Osteoblast (primary cell): ENCODE measurements around the gene TTK. TPM values are rescaled to one million over a fixed set of nuclear protein-coding genes. Genes with fewer than 3 reads are reported as not detected.
A peak's percentile ranks its signal among the peaks of the same experiment; 100 is the strongest.

Experiments used
- DNase-seq: peaks from one replicate; pipeline ENCODE4 v3.0.0; 2011; ENCODE audit warnings: low spot score, mixed read lengths; ENCODE audit not compliant: insufficient read length; ENCODE audit errors: missing footprints
- H2AFZ ChIP-seq: 2 replicates; pipeline ENCODE4 v1.6.0; 2011; ENCODE audit warnings: mild to moderate bottlenecking, low read length
- H3K27ac ChIP-seq: 2 replicates; pipeline ENCODE4 v1.5.1; 2011; ENCODE audit warnings: mild to moderate bottlenecking, low read depth, low read length, moderate library complexity
- H3K27me3 ChIP-seq: 2 replicates; pipeline ENCODE4 v1.6.0; 2012; ENCODE audit warnings: mild to moderate bottlenecking, control low read depth, inconsistent platforms, low read length, moderate library complexity; ENCODE audit not compliant: insufficient read depth
- H3K36me3 ChIP-seq: 2 replicates; pipeline ENCODE4 v1.5.1; 2011; ENCODE audit warnings: mild to moderate bottlenecking, low read length, control low read depth, moderate library complexity; ENCODE audit not compliant: insufficient read depth
- H3K4me1 ChIP-seq: 2 replicates; pipeline ENCODE4 v1.5.1; 2011; ENCODE audit warnings: mild to moderate bottlenecking, low read length, control low read depth, moderate library complexity; ENCODE audit not compliant: insufficient read depth
- H3K4me2 ChIP-seq: 2 replicates; pipeline ENCODE4 v1.6.0; 2011; ENCODE audit warnings: mild to moderate bottlenecking, low read length; ENCODE audit not compliant: insufficient read depth
- H3K4me3 ChIP-seq: fragments of 200-600 bp; sonication (generic); 3 replicates; pipeline ENCODE4 v1.5.1; 2012; ENCODE audit warnings: mild to moderate bottlenecking, low read length, inconsistent platforms; ENCODE audit not compliant: insufficient read depth
- H3K79me2 ChIP-seq: 2 replicates; pipeline ENCODE4 v1.6.0; 2012; ENCODE audit warnings: mild to moderate bottlenecking, low read length, control low read depth, inconsistent platforms; ENCODE audit not compliant: insufficient read depth
- H3K9me3 ChIP-seq: 2 replicates; pipeline ENCODE4 v1.5.1; 2011; ENCODE audit warnings: low read depth, low read length, control low read depth
- H4K20me1 ChIP-seq: 2 replicates; pipeline ENCODE4 v1.6.0; 2012; ENCODE audit warnings: mild to moderate bottlenecking, low read length, control low read depth; ENCODE audit not compliant: insufficient read depth
- total RNA-seq: library from RNA; depleted of rRNA; stranded (reverse); fragments of >200 nt; gene quantifications from 2 replicates; pipeline ENCODE4 v1.2.3, GENCODE V29; 2012
- TF ChIP-seq, protein P1 (sequence below): IDR thresholded peaks from 2 replicates; pipeline ENCODE4 v1.5.1; 2011; ENCODE audit warnings: mild to moderate bottlenecking, low read depth, low read length, moderate library complexity; ENCODE audit errors: extremely low read depth

TTK gene
- total RNA-seq: 4.0 and 4.4 TPM in 2 replicates

DNA sequence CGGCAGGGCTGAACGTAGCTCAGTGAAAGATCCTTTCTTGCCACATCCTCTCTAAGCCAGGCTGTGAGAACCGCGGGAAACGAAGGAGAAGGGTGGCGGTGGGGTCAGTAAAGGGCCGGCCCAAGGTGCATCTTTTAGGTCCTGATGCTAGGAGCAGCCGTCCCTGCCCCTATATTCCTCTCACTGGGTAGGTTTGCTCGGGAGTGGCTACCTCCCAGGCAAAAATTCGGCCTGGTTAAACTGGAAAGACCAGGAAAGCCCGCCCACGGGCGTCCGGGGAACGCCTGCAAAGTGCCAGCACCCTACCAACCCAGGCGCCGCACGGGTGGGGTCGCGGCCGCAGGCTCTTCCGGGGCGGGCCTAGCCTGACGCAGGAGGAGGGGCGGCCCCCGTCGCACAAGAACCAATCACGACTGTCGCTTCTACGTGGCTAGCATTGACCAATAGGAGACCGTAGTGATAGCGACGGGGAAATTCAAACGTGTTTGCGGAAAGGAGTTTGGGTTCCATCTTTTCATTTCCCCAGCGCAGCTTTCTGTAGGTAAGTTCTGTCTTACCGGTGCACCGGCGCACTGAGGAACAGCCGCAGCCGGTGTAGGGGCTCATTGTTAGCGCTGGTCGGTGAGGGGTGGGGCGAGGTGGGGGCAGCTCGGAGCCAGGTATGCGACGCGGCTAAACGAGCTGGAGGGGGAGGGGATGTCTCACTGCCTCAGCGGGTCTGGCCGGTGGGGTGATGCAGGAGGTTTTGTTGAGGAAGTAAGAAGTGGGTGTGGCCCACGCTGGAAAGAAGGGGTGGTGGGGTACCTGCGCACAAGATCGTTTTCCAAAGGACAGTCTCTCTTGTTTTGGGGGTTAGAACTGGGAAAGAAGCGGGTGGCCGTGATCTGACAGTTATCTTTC is at the start of gene TTK:
TSS of gene TTK (plus strand) at position 477 of the 900 bp plus-strand sequence. CDS start 1,195 bp downstream, outside the sequence.
- H3K36me3 ChIP-seq: no peaks in the 10 kb centered on the region
- peak within 1 kb of the TSS; percentile 91 for H3K4me2 ChIP-seq
- no peaks in the 10 kb centered on the region for H4K20me1 ChIP-seq
- peaks cover 18% of the 10 kb centered on the region for H3K4me1 ChIP-seq
- peak within 1 kb of the TSS; percentile 87 for H3K4me3 ChIP-seq
- TF ChIP-seq, protein P1, sequence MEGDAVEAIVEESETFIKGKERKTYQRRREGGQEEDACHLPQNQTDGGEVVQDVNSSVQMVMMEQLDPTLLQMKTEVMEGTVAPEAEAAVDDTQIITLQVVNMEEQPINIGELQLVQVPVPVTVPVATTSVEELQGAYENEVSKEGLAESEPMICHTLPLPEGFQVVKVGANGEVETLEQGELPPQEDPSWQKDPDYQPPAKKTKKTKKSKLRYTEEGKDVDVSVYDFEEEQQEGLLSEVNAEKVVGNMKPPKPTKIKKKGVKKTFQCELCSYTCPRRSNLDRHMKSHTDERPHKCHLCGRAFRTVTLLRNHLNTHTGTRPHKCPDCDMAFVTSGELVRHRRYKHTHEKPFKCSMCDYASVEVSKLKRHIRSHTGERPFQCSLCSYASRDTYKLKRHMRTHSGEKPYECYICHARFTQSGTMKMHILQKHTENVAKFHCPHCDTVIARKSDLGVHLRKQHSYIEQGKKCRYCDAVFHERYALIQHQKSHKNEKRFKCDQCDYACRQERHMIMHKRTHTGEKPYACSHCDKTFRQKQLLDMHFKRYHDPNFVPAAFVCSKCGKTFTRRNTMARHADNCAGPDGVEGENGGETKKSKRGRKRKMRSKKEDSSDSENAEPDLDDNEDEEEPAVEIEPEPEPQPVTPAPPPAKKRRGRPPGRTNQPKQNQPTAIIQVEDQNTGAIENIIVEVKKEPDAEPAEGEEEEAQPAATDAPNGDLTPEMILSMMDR: no peak
- H3K27ac ChIP-seq: peak within 1 kb of the TSS; percentile 90
- no peaks in the 10 kb centered on the region for H3K27me3 ChIP-seq
- H2AFZ ChIP-seq: peak within 1 kb of the TSS; percentile 97
- no peaks in the 10 kb centered on the region for H3K9me3 ChIP-seq
- H3K79me2 ChIP-seq: peaks cover 26% of the 10 kb centered on the region
- DNase-seq: peak; percentile 98

DNA sequence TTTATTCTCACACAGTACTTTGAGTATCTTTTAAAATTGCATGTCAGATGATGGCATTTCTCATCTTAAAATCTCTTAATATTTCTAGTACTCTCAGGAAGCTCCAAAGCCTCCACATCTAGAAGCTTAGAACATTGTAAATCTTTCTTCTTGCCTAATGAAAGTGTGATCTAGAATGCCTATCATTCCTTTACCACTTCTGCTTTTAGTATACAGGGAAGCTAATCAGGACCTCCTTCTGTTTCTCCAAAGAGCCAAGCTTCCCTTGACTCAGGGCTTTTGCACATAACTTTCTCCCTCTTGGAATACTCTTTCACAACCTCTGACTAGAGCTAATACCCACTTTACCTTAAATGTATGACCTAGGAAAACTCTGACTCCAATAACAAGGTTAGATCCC is 49.6 kb upstream of the TTK start:
- TF ChIP-seq, protein P1: no peak
- H3K36me3 ChIP-seq: no peaks in the 10 kb centered on the region
- no peak overlapping the region for H3K4me2 ChIP-seq
- H3K4me3 ChIP-seq: no peak overlapping the region
- H3K27me3 ChIP-seq: peaks cover 9% of the 10 kb centered on the region
- H2AFZ ChIP-seq: no peak overlapping the region
- no peaks in the 10 kb centered on the region for H4K20me1 ChIP-seq
- no peak for DNase-seq
- H3K4me1 ChIP-seq: no peaks in the 10 kb centered on the region
- no peaks in the 10 kb centered on the region for H3K79me2 ChIP-seq
- H3K9me3 ChIP-seq: no peaks in the 10 kb centered on the region
- H3K27ac ChIP-seq: no peak overlapping the region

DNA sequence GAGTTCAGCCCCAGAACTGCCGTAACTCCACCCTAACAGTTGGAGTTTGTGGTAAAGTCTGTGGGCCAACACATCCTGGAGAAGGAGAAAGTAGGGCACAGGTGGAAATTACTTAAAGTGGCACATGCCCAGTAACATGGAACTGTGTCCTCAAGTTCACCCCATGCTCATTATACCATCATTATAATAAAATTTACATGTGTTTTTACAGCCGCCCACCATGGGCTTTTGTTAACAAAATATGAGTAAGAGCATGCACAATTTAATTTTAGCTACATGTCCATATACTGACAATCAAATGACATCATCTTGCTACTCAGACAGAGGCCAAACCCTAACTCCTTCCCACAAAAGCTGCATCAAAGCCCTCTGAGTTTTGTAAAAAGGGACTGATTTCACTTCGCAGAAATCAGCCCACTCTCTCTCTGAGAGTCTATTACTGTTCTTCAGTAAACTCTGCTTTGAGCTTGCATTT is 39.8 kb upstream of the TTK start:
- Histone ChIP-seq H3K4me1 (no peaks in the 10 kb centered on the region), H3K27ac (no peak overlapping the region), H3K79me2 (no peaks in the 10 kb centered on the region), H3K4me3 (no peak overlapping the region), H4K20me1 (no peaks in the 10 kb centered on the region), H3K27me3 (peaks cover 8% of the 10 kb centered on the region), H3K9me3 (no peaks in the 10 kb centered on the region), H2AFZ (no peak overlapping the region), H3K36me3 (no peaks in the 10 kb centered on the region), H3K4me2 (no peak overlapping the region)
- peak; percentile 45 for DNase-seq
- TF ChIP-seq, protein P1: no peak

DNA sequence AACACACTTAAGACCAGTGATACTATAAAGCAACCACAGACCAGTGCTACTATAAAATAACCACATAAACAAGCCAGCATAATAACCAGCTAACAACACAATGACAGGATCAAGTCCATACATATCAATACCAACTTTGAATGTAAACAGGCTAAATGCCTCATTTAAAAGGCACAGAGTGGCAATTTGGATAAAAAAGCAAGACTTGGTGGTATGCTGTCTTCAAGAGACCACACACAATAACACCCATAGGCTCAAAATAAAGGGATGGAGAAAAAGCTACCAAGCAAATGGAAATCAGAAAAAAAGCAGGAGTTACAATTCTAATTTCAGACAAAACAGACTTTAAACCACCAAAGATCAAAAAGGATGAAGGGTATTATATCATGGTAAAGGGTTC is 37.3 kb upstream of the TTK start:
- Histone ChIP-seq H3K4me3 (no peak overlapping the region), H3K27me3 (peaks cover 2% of the 10 kb centered on the region), H3K36me3 (no peaks in the 10 kb centered on the region), H3K4me2 (no peak overlapping the region), H3K79me2 (no peaks in the 10 kb centered on the region), H3K27ac (no peak overlapping the region), H2AFZ (no peak overlapping the region), H3K4me1 (no peaks in the 10 kb centered on the region), H4K20me1 (no peaks in the 10 kb centered on the region), H3K9me3 (no peaks in the 10 kb centered on the region)
- DNase-seq: no peak
- TF ChIP-seq, protein P1: no peak
